Epithelial cell of alveolus of lung (primary cell): ENCODE data around the gene AGER. TPM values are rescaled to one million over a fixed set of nuclear protein-coding genes. Genes with fewer than 3 reads are reported as not detected.

ENCODE experiments used
- total RNA-seq: library from RNA; depleted of rRNA; stranded (reverse); fragments of >200 nt; gene quantifications from 2 replicates; pipeline ENCODE4 v1.2.1, GENCODE V29; 2015

The AGER gene
- total RNA-seq: 0.65 and 7.7 TPM in 2 replicates

DNA sequence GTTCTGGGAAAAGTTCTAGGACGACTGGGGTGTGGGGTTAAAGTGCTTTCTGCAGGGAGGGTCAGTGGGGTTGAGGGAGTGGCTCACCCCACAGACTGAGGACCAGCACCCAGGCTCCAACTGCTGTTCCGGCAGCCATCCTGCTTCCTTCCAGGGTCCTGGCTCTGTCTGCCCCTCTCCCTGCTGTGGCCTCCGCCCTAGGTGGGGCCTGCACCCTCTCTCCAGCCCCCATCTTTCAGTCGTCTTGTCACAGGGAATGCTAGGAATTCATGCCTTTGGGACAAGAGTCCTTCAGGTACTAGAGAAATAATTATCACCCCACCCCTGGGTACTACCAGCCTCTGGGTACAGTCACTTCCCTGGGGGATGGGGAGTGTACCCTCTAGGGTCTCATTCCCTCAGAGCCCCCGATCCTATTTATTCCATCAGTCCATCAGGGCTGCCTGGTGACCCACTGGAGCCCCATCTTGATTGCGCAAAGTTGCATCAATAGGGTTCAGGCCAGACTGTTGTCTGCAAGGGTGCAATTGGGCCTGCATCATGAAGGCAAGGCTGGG, at the start of gene AGER:
TSS of gene AGER (minus strand) at position 170 of the 557 bp plus-strand sequence. CDS start at position 139, 31 bp downstream.

DNA sequence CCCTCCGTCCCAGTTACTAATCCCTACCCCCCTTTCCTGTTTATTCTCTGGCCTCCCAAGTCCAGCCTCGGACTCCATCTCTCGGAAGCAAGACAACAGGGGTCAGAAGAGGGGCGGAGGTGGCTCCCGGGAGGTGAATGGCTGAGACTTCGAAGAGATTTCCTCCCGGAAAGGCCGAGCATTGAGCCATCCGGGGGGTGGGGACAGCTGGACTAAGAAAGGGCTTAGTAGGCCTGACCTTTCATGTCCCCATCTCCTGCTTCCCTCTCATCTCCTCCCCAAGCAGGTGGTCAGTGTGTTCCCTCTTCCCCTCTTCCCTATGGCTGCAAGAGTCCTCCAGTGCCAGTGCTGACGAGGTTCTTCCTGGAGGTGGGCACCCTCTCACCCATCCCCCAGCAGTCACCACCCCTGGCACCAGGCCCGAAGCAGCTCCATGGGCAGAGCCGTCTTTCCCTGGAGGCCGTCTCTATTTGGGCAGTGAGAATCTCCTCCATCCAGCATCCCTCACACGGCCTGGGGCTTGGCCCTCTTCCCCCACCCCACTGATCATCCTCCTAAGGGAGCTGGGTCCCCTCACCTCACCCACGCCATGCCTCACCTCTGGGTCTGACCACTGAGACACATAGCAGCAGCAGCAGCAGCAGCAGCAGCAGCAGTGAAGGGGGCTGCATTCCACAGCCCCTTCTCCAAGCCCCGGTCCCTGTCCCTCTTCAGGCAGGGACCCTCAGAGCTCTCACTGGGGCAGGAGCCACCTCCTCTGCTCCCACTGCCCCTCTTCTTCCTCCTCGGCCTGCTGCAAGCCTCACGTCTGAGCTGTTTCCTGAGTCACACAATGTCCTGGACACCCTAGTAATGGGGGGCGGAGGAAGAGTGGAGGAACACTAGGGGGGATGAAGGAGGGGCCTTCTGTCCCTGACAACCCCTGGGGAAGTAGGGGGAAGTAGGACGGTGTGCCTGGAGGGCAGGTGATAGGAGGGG, 39.5 kb upstream of the AGER start, which contains the start of gene NOTCH4:
TSS of gene NOTCH4 (minus strand) at position 810 of the 978 bp plus-strand sequence. CDS start at position 671, 139 bp downstream.

DNA sequence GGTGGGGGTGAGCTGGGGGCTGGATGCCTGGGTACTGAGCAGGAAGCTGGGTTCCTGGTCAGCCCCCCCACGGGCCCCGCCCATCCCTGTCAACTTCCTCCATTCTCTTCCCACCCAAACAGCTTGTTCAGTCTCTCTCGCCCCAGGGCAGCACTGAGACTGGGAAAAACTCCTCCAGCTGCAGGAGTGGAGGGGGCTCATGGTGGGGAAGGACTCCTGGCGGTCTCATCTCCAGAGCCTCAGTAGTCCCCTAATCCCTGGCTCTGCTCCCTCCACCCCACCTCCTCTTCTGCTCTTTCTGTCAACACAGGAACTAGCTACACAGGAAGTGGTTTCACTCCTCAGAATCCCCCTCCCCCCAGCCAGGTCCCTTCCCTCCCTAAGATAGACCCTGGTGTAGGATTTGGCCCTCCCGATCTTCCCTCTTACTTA, 8.6 kb upstream of the AGER start, which contains the start of gene GPSM3:
TSS of gene GPSM3 (minus strand) at position 36 of the 432 bp plus-strand sequence. CDS start 130 bp downstream, outside the sequence.

DNA sequence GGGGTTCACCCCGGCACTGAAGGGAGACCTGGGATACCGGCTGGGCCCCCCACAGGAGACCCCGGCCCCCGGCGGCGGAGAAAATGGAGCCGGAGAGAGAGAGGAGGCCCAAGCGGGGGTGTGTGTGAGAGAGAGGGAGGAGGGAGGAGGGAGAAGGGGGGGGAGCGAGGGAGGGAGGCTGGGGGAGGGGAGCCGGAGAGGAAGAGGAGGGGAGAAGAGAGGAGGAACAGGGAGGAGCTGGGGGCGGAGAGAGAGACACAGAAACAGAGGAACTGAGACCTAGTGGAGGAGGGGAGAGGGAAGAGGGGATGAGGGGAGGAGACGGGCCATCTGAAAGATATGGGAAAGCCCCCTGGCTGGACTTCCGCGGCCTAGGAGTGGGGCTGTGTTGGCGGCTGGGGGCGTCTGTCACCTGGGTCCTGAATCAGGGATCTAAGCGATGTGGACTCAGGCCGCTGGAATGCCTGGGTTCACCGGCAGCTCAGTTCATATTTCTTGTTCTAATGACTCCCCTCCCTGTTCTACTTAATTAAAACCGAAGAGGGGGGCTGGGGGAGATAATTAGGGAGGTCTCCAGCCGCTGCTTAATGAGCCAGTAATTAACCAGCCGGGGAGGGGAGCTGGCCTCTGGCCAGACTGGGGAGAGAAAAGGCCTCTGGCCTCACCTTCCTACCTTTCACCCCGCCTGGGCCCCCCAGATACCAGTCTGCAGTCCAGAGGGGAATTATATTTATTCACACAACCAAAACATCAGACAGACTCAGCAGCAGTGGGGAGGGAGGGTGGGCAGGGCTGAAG, 6.2 kb upstream of the AGER start, which contains the start of gene PBX2:
TSS of gene PBX2 (minus strand) at position 149 of the 798 bp plus-strand sequence. CDS start 287 bp downstream, outside the sequence.

DNA sequence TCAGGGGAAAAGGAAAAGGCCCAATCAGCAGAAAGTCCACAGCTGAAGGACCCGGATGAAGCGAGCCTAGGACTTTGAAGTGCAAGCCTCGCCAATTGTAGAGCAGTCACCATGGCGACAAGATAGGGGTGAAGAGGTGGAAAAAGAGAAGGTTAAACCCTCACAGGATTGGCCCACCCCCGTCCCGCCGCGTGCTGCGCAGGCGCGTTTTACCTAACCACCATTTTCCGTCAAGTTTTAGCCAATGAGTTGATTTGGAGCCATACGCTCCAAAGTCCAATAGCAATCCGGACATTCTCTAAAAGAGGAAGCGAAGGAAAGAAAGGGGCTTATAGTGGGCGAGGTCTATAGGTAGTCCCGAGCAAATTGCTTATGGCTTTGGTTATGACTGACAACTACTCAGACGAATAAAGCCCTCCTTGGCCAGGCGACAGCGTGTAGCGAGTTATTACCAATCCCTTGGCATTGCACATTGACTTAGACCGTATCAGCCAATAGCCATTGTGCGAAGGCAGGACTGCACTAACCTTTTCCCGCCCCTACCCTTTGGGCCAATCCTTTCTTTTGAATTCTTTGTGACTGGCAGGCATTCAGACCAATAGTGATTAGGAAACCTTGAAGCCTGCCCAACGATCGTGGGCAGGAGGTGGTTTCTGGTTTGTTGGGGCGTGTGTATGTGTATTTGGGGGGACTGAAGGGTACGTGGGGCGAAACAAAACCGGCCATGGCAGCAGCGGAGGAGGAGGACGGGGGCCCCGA, 6.1 kb downstream of the AGER start, which contains the start of gene RNF5:
TSS of gene RNF5 (plus strand) at position 618 of the 759 bp plus-strand sequence. CDS start at position 725, 107 bp downstream.

DNA sequence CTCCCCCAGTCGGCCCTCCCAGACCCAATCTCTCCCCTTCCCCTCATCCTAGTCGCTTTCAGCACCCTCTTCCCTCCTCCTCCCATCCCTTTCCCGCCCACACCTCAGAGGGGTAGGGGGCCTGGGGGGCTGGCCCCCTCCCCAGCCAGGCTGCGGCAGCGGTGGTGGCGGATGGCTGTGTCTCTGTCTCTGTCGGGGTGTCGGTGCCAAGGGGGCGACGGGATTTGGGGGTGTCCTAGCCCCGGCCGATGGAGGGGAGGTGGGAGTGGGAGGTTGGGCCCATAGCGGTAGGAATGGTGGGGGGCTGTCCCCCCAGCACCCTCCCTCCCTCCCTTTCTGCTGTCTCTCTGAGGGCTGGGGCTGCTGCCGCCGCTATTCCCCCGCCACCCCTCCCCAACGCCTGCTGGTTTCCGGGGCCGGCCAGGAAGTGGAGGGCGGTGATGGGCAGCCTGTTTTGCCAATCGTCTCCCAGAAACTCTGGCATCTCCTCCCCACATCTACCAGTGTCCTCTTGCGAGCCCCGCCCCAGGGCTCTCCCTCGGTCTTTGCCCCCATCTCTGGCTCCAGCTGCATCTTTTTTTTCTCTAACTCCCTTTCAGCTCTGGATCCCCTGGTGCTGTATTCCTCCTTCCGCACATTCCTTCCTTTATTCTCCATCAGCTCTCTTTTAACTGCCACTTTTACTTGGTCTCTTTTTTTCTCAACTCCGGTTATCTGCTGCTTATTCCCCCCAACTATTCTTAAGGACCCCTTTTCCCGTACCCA, 8.2 kb downstream of the AGER start, which contains the start of gene AGPAT1:
TSS of gene AGPAT1 (minus strand) at position 374 of the 765 bp plus-strand sequence. CDS start 4,588 bp downstream, outside the sequence.

DNA sequence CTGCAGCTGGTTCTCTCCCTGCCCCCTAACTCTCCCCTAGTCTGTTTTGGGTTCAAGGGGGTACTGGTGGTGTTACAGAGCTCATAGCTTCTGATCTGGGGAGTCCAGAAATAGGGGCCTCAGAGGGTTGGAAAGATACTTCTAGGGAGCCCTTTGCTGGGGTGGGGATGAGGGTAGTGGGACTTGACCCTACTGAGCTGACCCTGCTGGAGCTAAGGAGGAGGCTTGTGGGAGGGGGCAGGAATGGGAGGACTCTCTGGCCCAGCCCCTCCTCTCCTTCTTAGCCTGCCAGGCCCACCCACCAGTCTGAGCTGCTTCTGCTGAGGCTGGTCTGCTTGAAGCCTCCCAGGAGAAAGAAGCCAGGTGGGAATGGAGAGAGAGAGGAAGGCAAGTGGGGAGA, 19.8 kb downstream of the AGER start, which contains the start of gene EGFL8:
TSS of gene EGFL8 (plus strand) at position 301 of the 400 bp plus-strand sequence. CDS start 1,571 bp downstream, outside the sequence.

DNA sequence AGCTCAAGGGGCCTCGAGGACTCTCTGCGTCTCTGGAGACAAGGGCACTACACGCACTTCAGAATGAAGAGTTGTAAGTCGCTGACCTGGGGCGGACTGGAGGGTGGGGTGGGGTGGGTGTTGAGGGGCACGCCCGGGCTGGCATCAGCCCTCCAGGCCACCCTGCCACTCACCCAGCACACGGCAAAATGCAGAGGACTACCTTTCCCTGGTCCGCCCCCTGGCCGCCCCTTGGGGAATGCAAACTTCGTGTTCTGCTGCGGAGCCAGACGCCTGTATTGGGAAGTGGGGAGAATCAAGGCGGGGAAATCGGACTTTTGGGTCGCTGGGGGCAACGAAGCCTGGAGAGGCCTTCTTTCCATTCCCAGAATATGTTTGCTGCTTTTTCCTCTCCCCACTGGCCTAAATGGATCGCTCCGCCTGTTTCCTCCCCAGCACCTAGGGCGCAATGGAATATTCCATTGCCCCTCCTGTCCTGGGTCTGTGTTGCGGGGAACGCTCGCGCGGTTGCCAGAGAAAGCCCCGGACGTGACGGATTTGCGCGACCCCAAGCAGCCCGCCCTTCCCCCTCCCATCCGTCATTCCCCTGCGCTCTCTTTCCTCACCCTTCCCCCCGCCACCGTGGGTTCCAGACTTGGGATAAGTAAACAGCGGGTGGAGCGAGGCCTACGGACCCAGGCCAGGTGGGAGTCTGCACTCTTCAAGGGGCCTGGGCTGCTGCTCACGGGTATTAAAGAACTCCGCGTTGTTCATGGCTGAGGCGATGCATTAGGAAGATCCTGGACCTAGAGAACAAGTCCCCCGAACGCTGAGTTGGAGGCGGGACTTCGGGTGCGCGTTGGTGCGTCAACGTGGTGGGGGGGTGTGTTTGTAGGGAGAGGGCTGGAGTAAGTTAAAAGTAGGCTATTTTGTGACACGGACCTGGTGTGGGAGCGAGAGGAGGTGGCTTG, 30.2 kb downstream of the AGER start, which contains the start of gene PPT2:
TSS of gene PPT2 (plus strand) at position 578 of the 950 bp plus-strand sequence. CDS start 454 bp downstream, outside the sequence.

DNA sequence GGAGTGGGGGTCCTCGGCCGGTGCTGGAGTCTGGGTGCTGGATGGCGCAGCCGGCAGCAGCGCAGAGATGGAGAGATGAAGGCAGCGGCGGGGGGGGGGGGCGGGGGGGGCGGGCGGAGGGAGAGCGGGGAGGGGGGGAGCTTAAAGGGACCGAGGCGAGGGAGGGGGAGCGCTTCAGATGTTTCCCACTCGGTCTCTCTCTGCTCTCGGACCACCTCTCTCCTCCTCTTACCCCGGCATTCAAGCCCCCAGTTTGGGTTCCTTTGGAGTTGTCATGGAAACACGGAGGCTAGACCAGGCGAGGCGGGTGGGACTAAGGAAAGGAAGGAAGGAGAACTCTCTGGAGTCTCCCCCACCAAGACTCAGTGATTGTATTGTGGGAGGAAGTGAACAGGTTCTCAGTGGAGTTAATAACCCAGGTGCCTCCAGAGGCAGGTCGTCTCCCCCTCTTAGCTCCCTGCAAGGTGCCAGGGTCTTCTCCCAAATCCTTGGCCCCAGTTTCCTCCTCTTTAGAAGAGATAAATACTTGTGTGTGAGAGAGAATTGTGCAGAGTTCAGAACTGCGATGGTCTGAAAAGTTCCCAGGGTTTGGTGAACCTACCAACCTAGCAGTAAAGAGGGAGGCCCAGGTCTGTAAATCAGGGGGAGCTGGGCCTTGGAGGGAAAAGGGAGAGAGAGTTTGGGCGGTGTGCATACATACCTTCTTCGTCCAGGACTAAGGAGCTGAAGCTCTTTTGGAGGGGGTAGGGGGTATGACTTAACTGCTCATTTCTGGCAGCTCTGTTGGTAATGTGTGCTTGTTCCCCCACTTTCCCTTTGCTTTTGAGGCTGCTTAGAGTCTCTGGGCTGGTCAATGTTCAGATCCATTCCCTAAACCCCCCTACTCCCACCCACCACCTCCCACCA, 31.9 kb downstream of the AGER start, which contains the start of gene PRRT1:
TSS of gene PRRT1 (minus strand) at position 77 of the 906 bp plus-strand sequence. CDS start 112 bp downstream, outside the sequence.

Other genes with a start within 250 kb of the AGER start
- 5.2 and 10.7 TPM in 2 replicates for gene CFB, start 238.2 kb downstream of the AGER start, total RNA-seq
- 80.6 and 127 TPM in 2 replicates for gene NELFE, start 225.3 kb downstream of the AGER start, total RNA-seq
- gene SKIC2, start 225.1 kb downstream of the AGER start, total RNA-seq: 40.0 and 43.1 TPM in 2 replicates
- 13.3 and 24.6 TPM in 2 replicates for gene DXO, start 212.1 kb downstream of the AGER start, total RNA-seq
- 0.52 and 13.6 TPM in 2 replicates for gene C4A, start 202.2 kb downstream of the AGER start, total RNA-seq
- gene C4B, start 169.5 kb downstream of the AGER start, total RNA-seq: 0.39 and 9.3 TPM in 2 replicates
- gene CYP21A2, start 145.8 kb downstream of the AGER start, total RNA-seq: not detected in 2 replicates
- 0.52 and 34.1 TPM in 2 replicates for gene TNXB, start 74.9 kb downstream of the AGER start, total RNA-seq
- gene ATF6B, start 56.0 kb downstream of the AGER start, total RNA-seq: 20.9 and 43.1 TPM in 2 replicates
- 2.6 and 5.7 TPM in 2 replicates for gene FKBPL, start 54.0 kb downstream of the AGER start, total RNA-seq
- gene PRRT1, start 32.3 kb downstream of the AGER start, total RNA-seq: 0.78 and 6.7 TPM in 2 replicates
- 19.8 and 26.9 TPM in 2 replicates for gene PPT2, start 30.1 kb downstream of the AGER start, total RNA-seq
- gene EGFL8, start 19.7 kb downstream of the AGER start, total RNA-seq: 1.0 and 9.7 TPM in 2 replicates
- gene AGPAT1, start 8.2 kb downstream of the AGER start, total RNA-seq: 78.7 and 117 TPM in 2 replicates
- gene RNF5, start 5.8 kb downstream of the AGER start, total RNA-seq: 55.0 and 69.3 TPM in 2 replicates
- gene PBX2, start 5.9 kb upstream of the AGER start, total RNA-seq: 40.1 and 40.2 TPM in 2 replicates
- gene GPSM3, start 8.4 kb upstream of the AGER start, total RNA-seq: 9.7 and 17.7 TPM in 2 replicates
- gene NOTCH4, start 39.8 kb upstream of the AGER start, total RNA-seq: 3.2 and 4.0 TPM in 2 replicates
- not detected in 2 replicates for gene TSBP1, start 187.7 kb upstream of the AGER start, total RNA-seq
- not detected in 2 replicates for gene BTNL2, start 222.9 kb upstream of the AGER start, total RNA-seq